ENCODE measurements around the gene ADAM11.

Gene ADAM11

GRCh38 chr17:44772308-44773045 lies 13.7 kb downstream of the ADAM11 start:
- no peak for TF ChIP-seq CTCF (IDR thresholded peaks at IDR 0.05; ENCODE audit: insufficient read depth, low read depth, low read length, missing control alignments)
- DNase-seq (ENCODE audit: low read depth): no peak
- no peak overlapping the region for H3K4me3 ChIP-seq (ENCODE audit: low read depth, low read length)

GRCh38 chr17:44773140-44773539 lies 14.4 kb downstream of the ADAM11 start:
- H3K4me3 ChIP-seq (ENCODE audit: low read depth, low read length): no peak overlapping the region
- no peak for TF ChIP-seq CTCF (IDR thresholded peaks at IDR 0.05; ENCODE audit: insufficient read depth, low read depth, low read length, missing control alignments)
- no peak for DNase-seq (ENCODE audit: low read depth)

GRCh38 chr17:44774271-44775135 lies 15.7 kb downstream of the ADAM11 start:
- peak; percentile 100 for TF ChIP-seq CTCF (IDR thresholded peaks at IDR 0.05; ENCODE audit: insufficient read depth, low read depth, low read length, missing control alignments)
- DNase-seq (ENCODE audit: low read depth): peak; percentile 84

GRCh38 chr17:44775136-44775837 lies 16.5 kb downstream of the ADAM11 start:
- DNase-seq (ENCODE audit: low read depth): peak; percentile 98
- H3K4me3 ChIP-seq (ENCODE audit: low read depth, low read length): peak overlapping the region; percentile 76
- no peak for TF ChIP-seq CTCF (IDR thresholded peaks at IDR 0.05; ENCODE audit: insufficient read depth, low read depth, low read length, missing control alignments)

More at GRCh38 chr17:44774271-44775135, 15.7 kb downstream of the ADAM11 start:
- peak overlapping the region; percentile 76 for H3K4me3 ChIP-seq (ENCODE audit: low read depth, low read length)

- TF ChIP-seq CTCF (IDR thresholded peaks at IDR 0.05; ENCODE audit: insufficient read depth, low read depth, low read length, missing control alignments): no peak
- peak overlapping the region; percentile 49 for H3K4me3 ChIP-seq (ENCODE audit: low read depth, low read length)
- DNase-seq (ENCODE audit: low read depth): no peak
Measured at GRCh38 chr17:44775838-44776621, 17.2 kb downstream of the ADAM11 start.
